ENCODE data around the gene RIN3. TPM values are rescaled to one million over a fixed set of nuclear protein-coding genes. Genes with fewer than 3 reads are reported as not detected.

RIN3 gene
- total RNA-seq, 2 donors from 2014 or later = 6.6 to 11.8 TPM

- Histone ChIP-seq H3K36me3 (no peaks in the 10 kb centered on the region), H3K27ac (no peak overlapping the region), H3K4me3 (no peak overlapping the region), H3K9me3 (peaks cover 0 to 10% of the 10 kb centered on the region in 2 donors), H3K27me3 (no peaks in the 10 kb centered on the region), H3K4me1 (no peaks in the 10 kb centered on the region)
- DNase-seq (ENCODE audit: low spot score) = no peak
- TF ChIP-seq CTCF (IDR thresholded peaks at IDR 0.05) = no peak
These were observed 106.3 kb downstream of the RIN3 start for GRCh38 chr14:92619671-92620456.

GRCh38 chr14:92622311-92622710 is 108.7 kb downstream of the RIN3 start:
- no peak for TF ChIP-seq CTCF (IDR thresholded peaks at IDR 0.05)
- H3K36me3 ChIP-seq = no peaks in the 10 kb centered on the region
- no peak overlapping the region for H3K27ac ChIP-seq

GRCh38 chr14:92624764-92625163 is 111.2 kb downstream of the RIN3 start:
- Histone ChIP-seq H3K4me1 (no peaks in the 10 kb centered on the region), H3K27ac (no peak overlapping the region), H3K4me3 (no peak overlapping the region), H3K36me3 (no peaks in the 10 kb centered on the region), H3K27me3 (no peaks in the 10 kb centered on the region), H3K9me3 (peaks cover 4 to 24% of the 10 kb centered on the region in 2 donors)
- TF ChIP-seq CTCF (IDR thresholded peaks at IDR 0.05) = no peak
- no peak for DNase-seq (ENCODE audit: low spot score)

More at GRCh38 chr14:92622311-92622710, 108.7 kb downstream of the RIN3 start:
- DNase-seq (ENCODE audit: low spot score) = no peak
- H3K9me3 ChIP-seq = peaks cover 3 to 16% of the 10 kb centered on the region in 2 donors
- H3K4me3 ChIP-seq = no peak overlapping the region
- no peaks in the 10 kb centered on the region for H3K27me3 ChIP-seq
- H3K4me1 ChIP-seq = no peaks in the 10 kb centered on the region

- H3K4me1 ChIP-seq = no peaks in the 10 kb centered on the region
- no peaks in the 10 kb centered on the region for H3K36me3 ChIP-seq
- H3K27ac ChIP-seq = no peak overlapping the region
- H3K4me3 ChIP-seq = no peak overlapping the region
- no peak for TF ChIP-seq CTCF (IDR thresholded peaks at IDR 0.05)
- no peak for DNase-seq (ENCODE audit: low spot score)
- H3K9me3 ChIP-seq = peaks cover 4 to 24% of the 10 kb centered on the region in 2 donors
- H3K27me3 ChIP-seq = no peaks in the 10 kb centered on the region
These were observed 111.6 kb downstream of the RIN3 start for GRCh38 chr14:92625213-92625612.

GRCh38 chr14:92626041-92626440 is 112.5 kb downstream of the RIN3 start:
- no peak for DNase-seq (ENCODE audit: low spot score)
- Histone ChIP-seq H3K27me3 (no peaks in the 10 kb centered on the region), H3K4me1 (no peaks in the 10 kb centered on the region), H3K9me3 (peaks cover 4 to 24% of the 10 kb centered on the region in 2 donors), H3K4me3 (no peak overlapping the region), H3K36me3 (no peaks in the 10 kb centered on the region), H3K27ac (no peak overlapping the region)
- no peak for TF ChIP-seq CTCF (IDR thresholded peaks at IDR 0.05)
